Measurements from ENCODE around the gene PRDM15. TPM values are rescaled to one million over a fixed set of nuclear protein-coding genes. Genes with fewer than 3 reads are reported as not detected.

The PRDM15 gene
- total RNA-seq, 1 experiment from 2014 or later: 9.9 TPM

DNA sequence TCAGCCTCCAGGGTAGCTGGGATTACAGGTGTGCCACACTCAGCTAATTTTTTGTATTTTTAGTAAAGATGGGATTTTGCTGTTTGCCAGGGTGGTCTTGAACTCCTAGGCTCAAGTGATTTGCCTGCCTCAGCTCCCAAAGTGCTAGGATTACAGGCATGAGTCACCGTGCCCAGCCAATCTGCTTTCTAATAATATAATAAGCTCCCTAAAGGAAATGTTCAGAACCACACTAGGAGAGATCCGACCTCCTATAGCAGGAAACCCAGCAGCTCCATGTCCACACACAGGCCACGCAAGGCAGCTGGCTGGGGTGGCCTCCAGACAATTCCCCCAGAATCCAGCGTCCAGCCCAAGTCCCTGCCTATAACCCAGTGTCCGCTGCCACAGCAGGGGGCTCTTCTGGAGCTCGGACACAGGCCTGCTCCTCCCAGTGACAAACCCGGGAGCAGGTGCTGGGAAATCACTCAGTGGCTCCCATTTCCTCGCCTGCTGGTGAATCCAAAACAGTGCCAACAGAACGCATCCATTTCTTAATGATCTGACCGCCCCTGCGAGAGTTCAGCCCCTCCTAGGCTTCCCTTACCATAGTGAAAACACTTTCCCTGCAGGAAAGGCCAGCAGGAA lies 119.8 kb downstream of the PRDM15 start:
- H2BK5ac ChIP-seq (ENCODE audit: insufficient read length, low read length): no peak overlapping the region

More for the DNA sequence above, 119.8 kb downstream of the PRDM15 start:
- Histone ChIP-seq H3K9me3 (ENCODE audit: control insufficient read depth, low read depth, low read length) (no peaks in the 10 kb centered on the region), H3T11ph (ENCODE audit: low read length) (no peak overlapping the region), H3K27me3 (ENCODE audit: insufficient read depth, low read length) (peaks cover 24% of the 10 kb centered on the region; the same call in 1 of the 2 replicates), H3K9ac (ENCODE audit: extremely low read depth, insufficient read length, low read length) (no peak overlapping the region), H3K4me1 (ENCODE audit: insufficient read depth, low read length) (peaks cover 4% of the 10 kb centered on the region; the same call in 1 of the 2 replicates), H3K23me2 (ENCODE audit: insufficient read length, low read depth, low read length, poor library complexity, severe bottlenecking) (peaks cover 21% of the 10 kb centered on the region), H2AFZ (ENCODE audit: low read length) (no peak overlapping the region), H3K56ac (ENCODE audit: insufficient read length, low read depth, low read length) (no peak overlapping the region), H3K4ac (ENCODE audit: low read depth, low read length) (no peak overlapping the region), H2BK120ac (ENCODE audit: low read depth, low read length, poor library complexity, severe bottlenecking) (no peak overlapping the region), H3K23ac (ENCODE audit: insufficient read length, low read depth, low read length) (no peak overlapping the region), H2BK12ac (ENCODE audit: insufficient read length, low read depth, low read length) (no peak overlapping the region), H2BK20ac (ENCODE audit: low read depth, low read length, poor library complexity, severe bottlenecking) (no peak overlapping the region), H2BK15ac (ENCODE audit: low read depth, low read length) (no peak overlapping the region), H4K8ac (replicated peaks; ENCODE audit: insufficient read length, low read depth, low read length) (no peak overlapping the region), H4K5ac (ENCODE audit: insufficient read length, low read depth, low read length) (no peak overlapping the region), H3K14ac (ENCODE audit: insufficient read depth, low read length) (no peak overlapping the region), H4K91ac (ENCODE audit: insufficient read length, low read depth, low read length) (no peak overlapping the region), H3K27ac (ENCODE audit: insufficient read length, low read depth, low read length) (no peak overlapping the region), H4K20me1 (ENCODE audit: control insufficient read depth, insufficient read depth, insufficient read length) (no peaks in the 10 kb centered on the region), H2AK5ac (ENCODE audit: insufficient read length, low read length) (no peak overlapping the region), H3K18ac (ENCODE audit: insufficient read length, low read depth, low read length) (no peak overlapping the region), H3K79me2 (ENCODE audit: insufficient read depth, low read length) (no peaks in the 10 kb centered on the region), H3K79me1 (ENCODE audit: insufficient read depth, low read depth, low read length, poor library complexity, severe bottlenecking) (no peaks in the 10 kb centered on the region), H3K4me2 (ENCODE audit: insufficient read depth, insufficient read length, low read length) (no peak overlapping the region)
- H3K4me3 Mint-ChIP-seq: peak overlapping the region in 1 of 2 experiments; percentile 29; a peak in 1 of 5 replicates
- no peak for DNase-seq
- H3K9me3 Mint-ChIP-seq: no peaks in the 10 kb centered on the region; a peak in 2 of 5 replicates
- H3K27ac Mint-ChIP-seq: no peak overlapping the region; a peak in 1 of 7 replicates
- peaks cover 0 to 4% (median 2%) of the 10 kb centered on the region in 3 experiments; a peak in 4 of 7 replicates for H3K36me3 Mint-ChIP-seq (ENCODE audit: insufficient read depth in 1 of 3, low read depth in 3 of 3)
- peaks cover 49% of the 10 kb centered on the region for H3K27me3 Mint-ChIP-seq (ENCODE audit: low read depth)
- WGBS (ENCODE audit: extremely low coverage, insufficient read length, low lambda C conversion rate): no CpG with 5 or more reads among the region's 11 CpGs
- H3K4me1 Mint-ChIP-seq: peaks cover 60 to 61% of the 10 kb centered on the region in 2 experiments
- TF ChIP-seq, protein P1, sequence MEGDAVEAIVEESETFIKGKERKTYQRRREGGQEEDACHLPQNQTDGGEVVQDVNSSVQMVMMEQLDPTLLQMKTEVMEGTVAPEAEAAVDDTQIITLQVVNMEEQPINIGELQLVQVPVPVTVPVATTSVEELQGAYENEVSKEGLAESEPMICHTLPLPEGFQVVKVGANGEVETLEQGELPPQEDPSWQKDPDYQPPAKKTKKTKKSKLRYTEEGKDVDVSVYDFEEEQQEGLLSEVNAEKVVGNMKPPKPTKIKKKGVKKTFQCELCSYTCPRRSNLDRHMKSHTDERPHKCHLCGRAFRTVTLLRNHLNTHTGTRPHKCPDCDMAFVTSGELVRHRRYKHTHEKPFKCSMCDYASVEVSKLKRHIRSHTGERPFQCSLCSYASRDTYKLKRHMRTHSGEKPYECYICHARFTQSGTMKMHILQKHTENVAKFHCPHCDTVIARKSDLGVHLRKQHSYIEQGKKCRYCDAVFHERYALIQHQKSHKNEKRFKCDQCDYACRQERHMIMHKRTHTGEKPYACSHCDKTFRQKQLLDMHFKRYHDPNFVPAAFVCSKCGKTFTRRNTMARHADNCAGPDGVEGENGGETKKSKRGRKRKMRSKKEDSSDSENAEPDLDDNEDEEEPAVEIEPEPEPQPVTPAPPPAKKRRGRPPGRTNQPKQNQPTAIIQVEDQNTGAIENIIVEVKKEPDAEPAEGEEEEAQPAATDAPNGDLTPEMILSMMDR (conservative IDR thresholded peaks at IDR 0.05): no peak

All from H9 (cell line).